HG03457 (cell line): ENCODE results near the gene GSKIP.
"Not testable (repeated sequence)": the region's sequence is repeated elsewhere in the genome, so short reads cannot be mapped to it uniquely, and the experiment has no call there.

Source experiments
- ATAC-seq: cut with Tn5 transposase; IDR thresholded peaks from one replicate; pipeline ENCODE4 v1.9.1; 2021; ENCODE audit warnings: moderate number of reproducible peaks; ENCODE audit not compliant: unreplicated experiment

GSKIP gene, protein sequence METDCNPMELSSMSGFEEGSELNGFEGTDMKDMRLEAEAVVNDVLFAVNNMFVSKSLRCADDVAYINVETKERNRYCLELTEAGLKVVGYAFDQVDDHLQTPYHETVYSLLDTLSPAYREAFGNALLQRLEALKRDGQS

GRCh38 chr14:96362965-96363750 lies at the start of gene GSKIP, which contains the start of gene ATG2B:
TSS of gene GSKIP (plus strand) at chr14:96363526. CDS start at chr14:96382248, 18,722 bp downstream.
TSS of gene ATG2B (minus strand) at chr14:96363341. CDS start at chr14:96362976, 365 bp downstream.
- peak; percentile 51 for ATAC-seq

GRCh38 chr14:96316087-96316486 lies 47.2 kb upstream of the GSKIP start:
- no peak for ATAC-seq

GRCh38 chr14:96318836-96319235 lies 44.5 kb upstream of the GSKIP start:
- ATAC-seq: no peak

DNA sequence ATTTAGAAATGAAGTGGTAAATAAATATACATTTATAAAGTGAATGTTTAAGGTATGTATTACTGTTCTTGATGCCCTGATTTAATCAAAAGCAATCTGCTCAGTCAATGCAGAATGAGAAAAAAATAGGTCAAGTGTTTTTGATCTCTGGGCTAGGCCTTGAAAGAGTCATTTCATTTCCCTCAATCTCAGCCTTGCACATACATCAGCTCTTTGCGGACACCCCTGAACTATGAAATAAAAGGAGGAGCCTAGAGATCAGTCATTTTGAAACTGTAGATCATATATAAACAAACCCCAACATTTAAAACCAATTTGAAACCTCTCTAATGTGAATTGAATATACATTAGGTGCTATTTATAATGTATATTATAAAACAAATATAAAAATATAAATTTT lies 42.7 kb upstream of the GSKIP start:
- ATAC-seq: no peak

GRCh38 chr14:96324219-96324618 lies 39.1 kb upstream of the GSKIP start:
- no peak for ATAC-seq

- no peak for ATAC-seq
Measured at GRCh38 chr14:96338551-96338950, 24.8 kb upstream of the GSKIP start.

- ATAC-seq: no peak
Measured at GRCh38 chr14:96341323-96341722, 22.0 kb upstream of the GSKIP start.

DNA sequence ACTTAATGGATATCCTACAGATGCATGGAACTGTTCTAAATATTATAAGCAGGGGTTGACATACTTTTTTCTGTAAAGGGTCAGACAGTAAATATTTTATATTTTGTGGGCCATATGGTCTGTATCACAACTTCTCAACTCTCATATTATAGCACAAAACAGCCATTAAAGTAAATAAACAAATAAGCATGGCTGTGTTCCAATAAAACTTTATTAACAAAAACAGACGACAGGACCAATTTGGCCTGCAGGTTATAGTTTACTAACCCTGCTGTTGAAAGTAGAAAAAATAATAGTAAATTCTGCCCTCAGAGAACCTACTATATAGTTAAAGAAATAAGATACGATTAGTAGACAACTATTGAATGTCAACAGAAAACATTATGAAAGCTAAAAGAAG lies 17.7 kb upstream of the GSKIP start:
- no peak for ATAC-seq

DNA sequence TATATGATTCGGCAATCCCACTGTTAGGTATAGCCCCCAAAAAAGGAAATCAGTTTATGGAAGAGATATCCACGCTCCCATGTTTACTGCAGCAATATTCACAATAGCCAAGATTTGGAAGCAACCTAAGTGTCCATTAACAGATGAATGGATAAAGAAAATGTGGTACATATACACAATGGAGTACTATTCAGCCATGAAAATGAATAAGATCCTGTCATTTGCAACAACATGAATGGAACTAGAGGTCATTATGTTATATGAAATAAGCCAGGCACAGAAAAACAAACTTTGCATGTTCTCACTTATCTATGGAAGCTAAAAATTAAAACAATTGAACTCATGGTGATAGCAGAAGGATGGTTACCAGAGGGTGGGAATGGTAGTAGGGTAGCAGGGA lies 15.4 kb upstream of the GSKIP start:
- ATAC-seq: not testable (repeated sequence)

DNA sequence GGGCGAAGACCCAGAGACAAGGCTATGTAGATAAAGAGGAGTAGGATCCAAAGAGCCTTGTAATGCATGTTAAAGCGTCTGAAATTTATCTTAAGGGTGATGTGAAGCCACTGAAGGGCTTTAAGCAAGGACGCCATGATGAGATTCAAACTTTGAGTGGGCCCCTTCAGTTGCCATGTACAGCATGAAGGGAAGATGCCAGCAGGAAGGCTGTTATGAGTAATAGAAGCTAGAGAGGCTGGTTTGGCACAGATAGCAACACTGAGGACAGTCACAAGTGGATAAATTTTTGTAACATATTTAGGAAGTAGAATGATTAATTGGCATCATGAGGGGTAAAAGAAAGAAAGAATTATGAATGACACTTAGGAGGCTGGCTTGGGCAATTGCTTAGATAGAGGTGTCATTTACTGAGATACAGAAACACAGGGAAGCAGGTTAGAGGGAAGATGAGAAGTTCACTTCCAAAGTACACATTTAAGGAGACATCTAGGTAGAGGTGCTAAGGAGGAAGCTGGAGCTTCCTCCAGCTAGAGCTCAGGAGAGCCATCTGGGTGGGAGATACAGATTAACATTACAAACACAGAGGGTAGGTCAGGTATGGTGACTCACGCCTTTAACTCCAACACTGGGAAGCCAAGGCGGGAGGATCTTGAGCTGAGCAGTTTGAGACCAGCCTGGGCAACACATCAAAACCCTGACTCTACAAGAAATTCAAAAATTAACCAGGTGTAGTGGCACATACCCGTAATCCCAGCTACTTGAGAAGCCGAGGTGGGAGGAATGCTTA lies 13.8 kb upstream of the GSKIP start:
- no peak for ATAC-seq

DNA sequence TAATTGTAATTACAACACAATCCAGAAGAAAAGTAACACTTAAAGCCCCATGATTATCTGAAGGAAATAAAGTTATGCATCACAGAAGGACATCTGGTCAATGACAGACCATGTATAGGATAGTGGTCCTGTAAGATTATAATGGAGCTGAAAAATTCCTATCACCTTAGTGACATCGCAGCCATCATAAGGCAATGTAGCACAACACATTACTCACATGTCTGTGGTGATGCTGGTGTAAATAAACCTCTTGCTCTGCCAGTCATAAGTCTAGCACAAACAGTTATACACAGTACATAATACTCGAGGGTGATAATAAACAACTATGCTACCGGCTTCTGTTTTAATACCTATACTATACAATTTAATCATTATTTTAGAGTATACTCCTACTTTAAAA lies 11.3 kb upstream of the GSKIP start:
- no peak for ATAC-seq

DNA sequence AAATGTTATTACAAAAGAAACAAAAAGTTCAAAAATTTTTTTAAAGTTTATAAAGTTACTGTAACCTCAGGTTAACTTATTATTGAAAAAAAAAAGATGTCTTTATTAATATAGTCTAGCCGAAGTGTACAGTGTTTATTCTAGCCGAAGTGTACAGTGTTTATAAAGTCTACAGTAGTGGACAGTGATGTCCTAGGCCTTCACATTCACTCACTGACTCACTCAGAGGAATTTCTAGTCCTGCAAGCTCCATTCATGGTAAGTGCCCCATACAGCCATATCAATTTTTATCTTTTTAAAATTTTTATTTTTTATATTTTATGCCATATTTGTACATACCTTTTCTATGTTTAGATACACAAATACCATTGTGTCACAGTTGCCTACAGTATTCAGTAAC lies 10.6 kb upstream of the GSKIP start:
- no peak for ATAC-seq

DNA sequence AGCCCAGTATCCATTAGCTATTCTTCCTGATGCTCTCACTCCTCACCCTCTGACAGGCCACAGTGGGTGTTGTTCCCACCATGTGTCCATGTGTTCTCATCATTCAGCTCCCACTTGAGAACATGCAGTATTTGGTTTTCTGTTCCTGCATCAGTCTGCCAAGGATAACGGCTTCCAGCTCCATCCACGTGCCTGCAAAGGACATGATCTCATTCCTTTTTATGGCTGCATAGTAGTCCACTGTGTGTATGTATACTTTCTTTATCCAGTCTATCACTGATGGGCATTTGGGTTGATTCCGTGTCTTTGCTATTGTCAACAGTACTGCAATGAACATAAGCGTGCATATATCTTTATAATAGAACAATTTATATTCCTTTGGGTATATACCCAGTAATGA lies 9.1 kb upstream of the GSKIP start:
- ATAC-seq: no peak

DNA sequence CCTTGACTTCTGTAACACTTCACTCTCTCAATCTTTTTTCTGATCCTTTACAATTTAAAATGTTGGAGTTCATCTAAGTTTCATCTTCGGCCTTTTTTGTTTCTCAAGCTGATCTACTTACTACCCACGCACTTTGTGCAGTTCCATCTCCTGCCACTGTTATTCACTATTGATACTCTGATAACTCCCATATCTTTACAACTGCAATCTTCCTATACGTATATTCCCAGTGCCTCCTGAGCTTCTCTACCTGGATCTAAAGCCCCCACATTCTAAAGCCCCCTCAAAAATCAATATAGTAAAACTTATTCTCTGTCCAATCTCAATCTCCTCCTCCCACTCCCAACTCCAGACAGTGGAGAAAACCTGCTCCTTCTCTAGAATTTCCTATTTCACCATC lies 6.1 kb upstream of the GSKIP start:
- no peak for ATAC-seq

DNA sequence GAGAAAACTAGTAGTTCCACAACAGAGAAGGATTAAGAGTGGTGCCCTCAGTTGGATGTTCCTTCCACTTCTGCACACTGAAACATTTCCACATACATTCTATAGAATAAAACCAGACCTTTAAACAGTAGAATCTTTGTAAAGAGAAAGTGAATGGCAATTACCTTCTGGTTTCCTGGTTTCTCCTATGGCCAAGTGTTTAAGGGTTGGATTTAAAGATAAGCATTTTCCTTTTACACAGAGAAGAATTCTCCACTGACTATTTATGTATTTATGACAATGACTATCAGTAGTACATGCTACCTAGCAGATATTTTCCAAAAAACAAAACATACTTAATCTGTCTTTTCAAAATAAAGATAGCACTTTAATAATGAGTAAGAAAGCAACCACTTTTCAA lies 3.4 kb upstream of the GSKIP start:
- no peak for ATAC-seq

DNA sequence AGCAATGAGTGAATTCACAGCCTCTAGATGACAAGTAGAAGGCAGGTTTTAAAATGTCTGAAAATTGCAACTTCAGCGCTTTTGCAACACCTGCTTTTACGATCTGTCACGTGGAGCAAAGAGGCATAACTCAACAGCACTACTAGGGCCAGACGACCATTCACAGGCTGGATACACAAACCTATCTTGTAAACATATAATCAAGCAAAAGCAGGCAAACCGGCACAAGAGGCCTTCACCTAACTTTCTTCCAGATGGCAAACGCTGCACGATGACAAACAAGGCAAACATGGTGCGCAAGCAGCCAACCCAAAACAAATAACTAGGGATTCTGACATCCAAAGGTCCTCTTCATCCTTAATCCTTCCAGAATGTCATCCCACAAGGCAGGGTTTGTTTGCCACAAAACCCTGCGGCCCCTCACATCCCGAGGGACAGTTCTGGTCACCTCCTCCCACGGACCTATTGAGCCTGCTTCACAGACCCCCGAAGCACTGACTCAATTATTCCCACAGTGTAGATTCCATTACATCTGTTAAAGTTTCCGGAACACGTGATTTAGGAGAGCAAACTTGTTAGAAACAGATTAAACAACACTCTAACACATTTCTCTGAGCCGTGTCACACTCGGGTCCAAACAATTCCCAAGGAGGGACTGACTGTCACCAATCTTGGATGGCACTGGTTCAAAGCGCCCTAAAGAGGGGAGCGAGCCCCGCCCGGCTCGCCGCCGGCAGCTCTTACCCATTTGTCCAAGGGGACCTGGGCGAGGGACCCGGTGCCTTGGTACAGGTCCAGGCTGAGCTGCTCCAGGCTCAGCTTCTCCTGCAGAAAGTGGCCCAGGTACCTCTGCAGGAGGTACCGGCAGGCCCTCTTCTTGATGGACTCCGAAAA lies 1.0 kb upstream of the GSKIP start:
- no peak for ATAC-seq

DNA sequence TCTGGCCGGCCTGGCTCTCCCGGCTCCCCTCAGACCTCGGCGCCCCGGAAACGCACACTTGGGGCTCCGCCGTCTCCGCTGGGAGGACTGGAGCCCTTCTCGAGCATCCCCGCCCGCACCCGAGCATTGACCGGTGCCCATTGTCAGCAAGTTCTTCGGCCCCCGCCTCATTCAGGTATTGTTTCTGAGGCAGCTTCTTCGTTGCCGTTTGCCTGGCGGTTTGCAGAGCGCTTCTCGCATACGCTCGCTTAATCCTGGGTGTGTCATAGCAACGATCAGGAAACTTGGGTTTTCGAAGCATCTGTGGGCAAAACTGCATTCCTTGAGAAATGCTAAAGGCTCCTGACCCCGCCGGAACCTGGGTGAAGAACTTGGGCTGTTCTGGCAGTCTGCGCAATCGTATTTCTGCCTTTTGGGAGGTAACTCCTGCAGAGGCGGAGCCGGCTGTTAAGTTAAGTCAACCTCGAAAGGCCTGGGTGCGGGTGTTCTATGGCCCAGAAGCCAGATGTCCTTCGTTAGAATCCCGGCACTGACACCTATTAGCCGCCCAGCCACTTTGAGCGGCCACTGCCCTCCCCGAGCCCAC lies 518 bp downstream of the GSKIP start:
- peak; percentile 22 for ATAC-seq

- ATAC-seq: no peak
Measured at GRCh38 chr14:96364962-96365361, 1.6 kb downstream of the GSKIP start.

DNA sequence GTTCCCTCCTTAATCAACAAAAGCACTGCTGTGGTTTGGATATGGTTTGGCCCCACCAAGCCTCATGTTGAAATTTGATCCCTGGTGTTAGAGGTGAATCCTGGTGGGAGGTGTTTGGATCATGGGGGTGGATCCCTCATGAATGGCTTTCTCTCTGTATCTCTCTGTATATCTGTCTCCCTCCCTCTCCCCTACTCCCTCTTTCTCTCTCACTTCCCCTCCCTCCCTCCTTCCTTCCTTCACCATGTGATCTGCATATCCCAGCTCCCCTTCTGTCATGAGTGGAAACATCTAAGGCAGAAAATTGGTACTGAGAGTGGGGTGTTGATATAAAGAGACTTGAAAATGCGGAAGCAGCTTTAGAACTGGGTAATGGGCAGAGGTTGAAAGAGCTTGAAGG lies 5.2 kb downstream of the GSKIP start:
- ATAC-seq: no peak

DNA sequence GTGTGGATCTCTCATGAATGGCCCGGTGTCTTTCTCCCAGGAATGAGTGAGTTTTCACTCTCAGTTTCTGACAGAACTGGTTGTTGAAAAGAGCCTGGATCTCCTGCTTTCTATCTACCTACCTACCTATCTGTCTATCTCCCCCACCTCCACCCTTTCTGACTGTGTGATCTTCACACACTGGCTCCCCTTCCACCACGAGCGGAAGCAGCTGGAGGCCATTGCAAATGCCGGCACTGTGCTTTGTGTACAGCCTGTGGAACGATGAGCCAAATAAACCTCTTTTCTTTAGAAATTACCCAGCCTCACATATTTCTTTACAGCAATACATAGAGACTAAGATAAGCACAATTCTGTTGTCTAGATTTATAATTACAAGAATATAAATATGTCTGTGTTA lies 7.2 kb downstream of the GSKIP start:
- ATAC-seq: no peak

GRCh38 chr14:96373538-96373937 lies 10.2 kb downstream of the GSKIP start:
- no peak for ATAC-seq
